IMR-90 (cell line): ENCODE measurements around the gene ATP6V1G1. TPM values are rescaled to one million over a fixed set of nuclear protein-coding genes. Genes with fewer than 3 reads are reported as not detected.
A peak's percentile ranks its signal among the peaks of the same experiment; 100 is the strongest.

Experiments used
- ATAC-seq: fragments of 200-7000 bp; cut with Tn5 transposase; 2 replicates; pipeline ENCODE4 v1.9.1; 2020; ENCODE audit warnings: low read depth, mild to moderate bottlenecking, moderate library complexity
- BruUV-seq: library from RNA; stranded (reverse); fragments of 400-500 nt; replicated peaks from 2 replicates; lab custom pipeline; 2021; lab: Mats Ljungman, UMichigan
- CTCF ChIA-PET: fragments of 300-600 bp; formaldehyde crosslinking; extraction: SDS; loops from one replicate; lab custom pipeline; 2021; ENCODE audit warnings: antibody characterized with exemption; lab: Yijun Ruan, JAX
- POLR2A ChIA-PET: fragments of 300-600 bp; sonication (Branson Sonifier 250); formaldehyde crosslinking; loops from one replicate; lab custom pipeline; 2022; ENCODE audit warnings: antibody characterized with exemption; ENCODE audit not compliant: unreplicated experiment; lab: Charles Lee
- DNase-seq: peaks from one replicate; pipeline ENCODE4 v3.0.0; 2013
- H2AFZ ChIP-seq: replicated peaks from 2 replicates; pipeline ENCODE3; 2013; ENCODE audit warnings: low read length, mild to moderate bottlenecking; ENCODE audit not compliant: poor library complexity
- H2AK5ac ChIP-seq: 2 replicates; pipeline ENCODE4 v1.6.1; 2013; ENCODE audit warnings: low read depth, low read length, inconsistent platforms
- H2AK9ac ChIP-seq: replicated peaks from 2 replicates; pipeline ENCODE3; 2013; ENCODE audit warnings: mild to moderate bottlenecking, low read depth, low read length, moderate library complexity; ENCODE audit not compliant: poor library complexity
- H2BK120ac ChIP-seq: 2 replicates; pipeline ENCODE4 v1.6.1; 2013; ENCODE audit warnings: low read depth, low read length, inconsistent platforms
- H2BK15ac ChIP-seq: 3 replicates; pipeline ENCODE4 v1.6.1; 2013; ENCODE audit warnings: low read depth, low read length, inconsistent platforms
- H2BK20ac ChIP-seq: 2 replicates; pipeline ENCODE4 v1.6.1; 2013; ENCODE audit warnings: low read depth, mild to moderate bottlenecking, inconsistent platforms, low read length, moderate library complexity
- H2BK5ac ChIP-seq: 2 replicates; pipeline ENCODE4 v1.6.1; 2013; ENCODE audit warnings: mild to moderate bottlenecking, low read depth, low read length, inconsistent platforms; ENCODE audit not compliant: poor library complexity, severe bottlenecking
- H3K14ac ChIP-seq: replicated peaks from 2 replicates; pipeline ENCODE4 v1.6.1; 2013; ENCODE audit warnings: low read depth, low read length, inconsistent platforms
- H3K18ac ChIP-seq: 2 replicates; pipeline ENCODE4 v1.6.1; 2013; ENCODE audit warnings: low read depth, low read length, control low read depth
- H3K23ac ChIP-seq: 2 replicates; pipeline ENCODE4 v1.6.1; 2013; ENCODE audit warnings: low read depth, low read length, inconsistent platforms
- H3K27ac ChIP-seq: 2 replicates; pipeline ENCODE4 v1.5.1; 2013; ENCODE audit warnings: mild to moderate bottlenecking, control low read depth, low read length; ENCODE audit not compliant: insufficient read depth
- H3K27me3 ChIP-seq: 2 replicates; pipeline ENCODE4 v1.6.1; 2013; ENCODE audit warnings: low read length; ENCODE audit not compliant: control insufficient read depth, insufficient read depth
- H3K36me3 ChIP-seq: 2 replicates; pipeline ENCODE4 v1.6.1; 2013; ENCODE audit warnings: low read length, mixed read lengths; ENCODE audit not compliant: control insufficient read depth, insufficient read depth
- H3K4ac ChIP-seq: 2 replicates; pipeline ENCODE4 v1.6.1; 2013; ENCODE audit warnings: low read depth, low read length, inconsistent platforms
- H3K4me1 ChIP-seq: 2 replicates; pipeline ENCODE4 v1.6.1; 2013; ENCODE audit warnings: low read length, mixed read lengths; ENCODE audit not compliant: control insufficient read depth, insufficient read depth
- H3K4me2 ChIP-seq: 2 replicates; pipeline ENCODE4 v1.6.1; 2013; ENCODE audit warnings: low read depth, mild to moderate bottlenecking, control low read depth, low read length, moderate library complexity
- H3K4me3 ChIP-seq: 2 replicates; pipeline ENCODE4 v1.5.1; 2013; ENCODE audit warnings: low read depth, mild to moderate bottlenecking, control low read depth, low read length, moderate library complexity; ENCODE audit not compliant: insufficient read depth
- H3K56ac ChIP-seq: 2 replicates; pipeline ENCODE4 v1.6.1; 2013; ENCODE audit warnings: low read length, inconsistent platforms; ENCODE audit not compliant: insufficient read depth; ENCODE audit errors: extremely low read depth
- H3K79me1 ChIP-seq, 2 experiments: 2 replicates each; pipeline ENCODE4 v1.6.1; 2013; ENCODE audit warnings: low read length in 2 of 2, inconsistent platforms in 1 of 2, low read depth in 1 of 2
- H3K9ac ChIP-seq: 2 replicates; pipeline ENCODE4 v1.6.1; 2013; ENCODE audit warnings: low read depth, low read length, control low read depth
- H3K9me1 ChIP-seq: 2 replicates; pipeline ENCODE4 v1.6.1; 2013; ENCODE audit warnings: low read length, inconsistent platforms; ENCODE audit not compliant: insufficient read depth
- H3K9me3 ChIP-seq: 2 replicates; pipeline ENCODE4 v1.6.1; 2013; ENCODE audit warnings: low read length; ENCODE audit not compliant: control insufficient read depth, insufficient read depth
- H4K20me1 ChIP-seq: 2 replicates; pipeline ENCODE4 v1.6.1; 2013; ENCODE audit warnings: low read length, inconsistent platforms; ENCODE audit not compliant: insufficient read depth
- H4K5ac ChIP-seq: 2 replicates; pipeline ENCODE4 v1.6.1; 2013; ENCODE audit warnings: mild to moderate bottlenecking, low read depth, low read length, control low read depth
- H4K8ac ChIP-seq, 2 experiments: 2 replicates each; pipeline ENCODE4 v1.6.1; 2013; ENCODE audit warnings: low read depth in 2 of 2, low read length in 2 of 2, control low read depth in 1 of 2, inconsistent platforms in 1 of 2
- H4K91ac ChIP-seq: 2 replicates; pipeline ENCODE4 v1.6.1; 2013; ENCODE audit warnings: low read depth, low read length, inconsistent platforms; ENCODE audit not compliant: insufficient read depth
- FOS ChIP-seq: fragments of 150-350 bp; IDR thresholded peaks from 2 replicates; pipeline ENCODE4 v1.6.1; 2016; ENCODE audit warnings: low read depth, low read length
- MAZ ChIP-seq: IDR thresholded peaks from 2 replicates; pipeline ENCODE4 v1.6.1; 2012; ENCODE audit warnings: low read depth, mild to moderate bottlenecking, low read length, improper control_type of control experiment, moderate library complexity, borderline replicate concordance
- WGBS, 2 experiments: methylation state at CpG; one replicate each; pipeline versions ENCODE4 v1.1.5 to v1.1.7; 2013; ENCODE audit warnings: missing lambda C conversion rate in 2 of 2; ENCODE audit not compliant: insufficient read length in 1 of 2; ENCODE audit errors: extremely low coverage in 2 of 2; 5-methylcytosine and 5-hydroxymethylcytosine counted together
- dilution Hi-C: fragments of 300-500 bp; cut with HindIII; formaldehyde crosslinking; loops from one replicate; pipeline ENCODE4 v1.14.3; 2018; ENCODE audit warnings: low sequenced_read_pairs; ENCODE audit not compliant: unreplicated experiment
- in situ Hi-C: fragments of 300-500 bp; cut with MboI; formaldehyde crosslinking; loops from 3 replicates; pipeline ENCODE4 v1.14.3; 2019; ENCODE audit warnings: low sequenced_read_pairs, inconsistent platforms, mixed read lengths
- intact Hi-C: fragments of 100-400 bp; cut with micrococcal nuclease; formaldehyde crosslinking; loops from 2 replicates; pipeline ENCODE4 v1.10.0; 2022
- polyA plus RNA-seq, 3 experiments: library from polyadenylated mRNA; depleted of rRNA; stranded (reverse); fragments of >200 nt; gene quantifications; 2 replicates each; pipeline ENCODE4 v1.2.3, GENCODE V29; 2012; ENCODE audit warnings: low replicate concordance in 1 of 3
- total RNA-seq: library from RNA; depleted of rRNA; stranded (reverse); fragments of >200 nt; gene quantifications from 2 replicates; pipeline ENCODE4 v1.2.3, GENCODE V29; 2012

Gene ATP6V1G1
- total and polyA plus RNA-seq, 2 of the 4 experiments (the other 2 are of a cell fraction): 52.0 to 70.9 TPM

DNA sequence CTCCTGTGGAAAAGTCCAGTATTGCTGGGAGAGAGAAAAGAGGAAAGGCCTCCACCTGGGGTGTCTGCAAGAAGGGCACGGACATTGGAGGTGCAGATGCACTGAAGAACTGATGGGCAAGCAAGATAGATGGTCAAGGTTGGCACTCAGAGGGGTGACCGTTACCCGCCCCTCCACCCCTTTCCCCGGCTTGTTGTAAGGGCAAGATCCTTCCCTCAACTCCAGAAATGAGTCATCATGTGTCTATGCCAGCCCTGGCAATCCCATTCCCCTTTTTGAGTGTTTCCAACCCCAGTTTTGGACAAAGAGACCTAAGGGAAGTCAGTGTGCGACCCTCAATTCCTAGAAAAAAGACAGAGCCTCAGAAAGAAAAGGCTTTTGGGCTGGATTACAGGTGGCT is 34.9 kb upstream of the ATP6V1G1 start:
- Histone ChIP-seq H3K4me3 (no peak overlapping the region), H2AK5ac (peak overlapping the region; percentile 70; the same call in 1 of the 2 replicates), H3K4me2 (no peak overlapping the region), H3K27me3 (no peaks in the 10 kb centered on the region), H3K23ac (peak overlapping the region; percentile 75; the same call in 1 of the 2 replicates), H3K9me1 (peaks cover 10% of the 10 kb centered on the region), H3K27ac (peak overlapping the region; percentile 61), H3K4me1 (peaks cover 3% of the 10 kb centered on the region), H4K20me1 (no peaks in the 10 kb centered on the region), H4K91ac (peak overlapping the region; percentile 43), H2BK120ac (peak overlapping the region; percentile 93), H3K56ac (no peak overlapping the region), H3K18ac (0 out of 2 replicates have a peak overlapping the region, but pooled peaks have one; percentile 13), H2BK15ac (peak overlapping the region; percentile 38; the same call in 1 of the 3 replicates), H3K9ac (no peak overlapping the region), H2BK5ac (peak overlapping the region; percentile 69), H3K36me3 (no peaks in the 10 kb centered on the region), H3K4ac (peak overlapping the region; percentile 83), H2BK20ac (peak overlapping the region; percentile 92), H4K5ac (no peak overlapping the region), H3K79me1 (no peaks in the 10 kb centered on the region), H2AK9ac (peak overlapping the region; percentile 48), H3K14ac (peak overlapping the region; percentile 77; the same call in 1 of the 2 replicates), H2AFZ (no peak overlapping the region), H4K8ac (peak overlapping the region in 1 of 2 experiments; percentile 59; a peak in 1 of 4 replicates), H3K9me3 (0 out of 2 replicates have a peak, but pooled peaks cover 3% of the 10 kb centered on the region)
- DNase-seq: peak; percentile 6
- 100% methylated on average over 1 of the region's 5 CpGs; no CpG with 5 or more reads in 1 of the 2 experiments for WGBS, 2 experiments
- intact Hi-C loops: no loop called here
- dilution Hi-C loops: no loop called here
- in situ Hi-C loops: no loop called here
- CTCF ChIA-PET: no interaction called here
- ATAC-seq: no peak
- no peak for TF ChIP-seq MAZ
- peak; percentile 46; the same call in 1 of the 2 replicates for TF ChIP-seq FOS
- BruUV-seq: no TSS peak
- POLR2A ChIA-PET: no interaction called here
